Measurements from ENCODE around the gene CCDC93. TPM values are rescaled to one million over a fixed set of nuclear protein-coding genes. Genes with fewer than 3 reads are reported as not detected.

The CCDC93 gene
- total and polyA plus RNA-seq, 10 of the 15 experiments (the other 5 are each of a cell fraction or from before 2014, with no cell fraction given): 3.6 to 27.2 (median 13.5) TPM

- intact Hi-C loops (cut with micrococcal nuclease; ENCODE audit: unreplicated experiment): no loop called here
- Histone ChIP-seq H3K27ac (ENCODE audit: control insufficient read depth, insufficient read depth) (no peak overlapping the region), H3K36me3 (ENCODE audit: control insufficient read depth in 2 of 2, insufficient read depth in 2 of 2, low read length in 1 of 2) (peaks cover 7 to 27% of the 10 kb centered on the region in 2 experiments), H3K9ac (ENCODE audit: control insufficient read depth, insufficient read depth, low read length) (no peak overlapping the region), H3K79me2 (ENCODE audit: control insufficient read depth, insufficient read depth, low read length) (no peaks in the 10 kb centered on the region), H3K4me3 (no peak overlapping the region), H3K9me3 (replicated peaks; ENCODE audit: control insufficient read depth, insufficient read depth, low read length) (no peaks in the 10 kb centered on the region), H3K4me2 (ENCODE audit: control insufficient read depth, insufficient read depth) (no peak overlapping the region), H3K4me1 (ENCODE audit: control insufficient read depth, insufficient read depth, low read length) (no peaks in the 10 kb centered on the region), H4K20me1 (ENCODE audit: control insufficient read depth, insufficient read depth) (no peaks in the 10 kb centered on the region), H3K27me3 (replicated peaks in 1 of 2; ENCODE audit: control insufficient read depth in 2 of 2, insufficient read depth in 2 of 2, low read length in 1 of 2) (no peaks in the 10 kb centered on the region), H2AFZ (ENCODE audit: control insufficient read depth, low read depth, low read length) (no peak overlapping the region)
- ATAC-seq: no peak
- in situ Hi-C loops (cut with MboI): no loop called here
- TF ChIP-seq RB1 (IDR thresholded peaks at IDR 0.05; ENCODE audit: borderline replicate concordance): no peak
- no peak for TF ChIP-seq SREBF1 (IDR thresholded peaks at IDR 0.05; ENCODE audit: low read length)
- 83% methylated on average over 6 of the region's 6 CpGs for WGBS (ENCODE audit: insufficient coverage, insufficient replicate concordance, low lambda C conversion rate, missing lambda C conversion rate)
- ChIA-PET SMC1A (ENCODE audit: uncharacterized antibody, unreplicated experiment) (no interaction called here), POLR2A (no interaction called here), CTCF (interaction anchor here (0.8 to 4.0 kb wide), 2 partner anchors 31 to 244 kb away, joined by 4 to 19 read pairs; no protein-coding TSS in a partner anchor), RAD21 (ENCODE audit: unreplicated experiment) (no interaction called here)
- no peak for FAIRE-seq
- DNase-seq (ENCODE audit: low read depth, low spot score): no peak
- no TSS peak for BruUV-seq (replicated peaks)
Observed at GRCh38 chr2:117972476-117973123, 41.3 kb downstream of the CCDC93 start.

- H3K27me3 ChIP-seq (replicated peaks in 1 of 2; ENCODE audit: control insufficient read depth in 2 of 2, insufficient read depth in 2 of 2, low read length in 1 of 2): no peaks in the 10 kb centered on the region
- no TSS peak for BruUV-seq (replicated peaks)
- WGBS (ENCODE audit: insufficient coverage, insufficient replicate concordance, low lambda C conversion rate, missing lambda C conversion rate): 97% methylated on average over 2 of the region's 2 CpGs
- H3K4me2 ChIP-seq (ENCODE audit: control insufficient read depth, insufficient read depth): no peak overlapping the region
- intact Hi-C loops (cut with micrococcal nuclease; ENCODE audit: unreplicated experiment): no loop called here
- DNase-seq (ENCODE audit: low read depth, low spot score) (no peak), ATAC-seq (no peak), FAIRE-seq (no peak)
- H3K36me3 ChIP-seq (ENCODE audit: control insufficient read depth in 2 of 2, insufficient read depth in 2 of 2, low read length in 1 of 2): peaks cover 1 to 15% of the 10 kb centered on the region in 2 experiments
- H3K27ac ChIP-seq (ENCODE audit: control insufficient read depth, insufficient read depth): no peak overlapping the region
- no peak overlapping the region for H2AFZ ChIP-seq (ENCODE audit: control insufficient read depth, low read depth, low read length)
- no peaks in the 10 kb centered on the region for H4K20me1 ChIP-seq (ENCODE audit: control insufficient read depth, insufficient read depth)
- no peak overlapping the region for H3K9ac ChIP-seq (ENCODE audit: control insufficient read depth, insufficient read depth, low read length)
- ChIA-PET RAD21 (ENCODE audit: unreplicated experiment) (interaction anchor here (1.9 kb wide), 1 partner anchor 34 kb away, joined by 8 read pairs; no protein-coding TSS in a partner anchor), SMC1A (ENCODE audit: uncharacterized antibody, unreplicated experiment) (interaction anchor here (0.9 to 1.2 kb wide), 2 partner anchors 8 to 34 kb away, joined by 4 read pairs; no protein-coding TSS in a partner anchor), POLR2A (no interaction called here), CTCF (interaction anchor here (0.7 to 4.0 kb wide), 4 partner anchors 9 to 53 kb away, joined by 3 to 19 read pairs (median 10); no protein-coding TSS in a partner anchor)
- in situ Hi-C loops (cut with MboI): no loop called here
- TF ChIP-seq SREBF1 (IDR thresholded peaks at IDR 0.05; ENCODE audit: low read length): no peak
- no peak for TF ChIP-seq PBX3 (IDR thresholded peaks at IDR 0.05; ENCODE audit: insufficient replicate concordance, low read depth, low read length)
- no peak for TF ChIP-seq JUND (IDR thresholded peaks at IDR 0.05; ENCODE audit: low read depth, low read length)
- no peak for TF ChIP-seq CBX3 (IDR thresholded peaks at IDR 0.05; ENCODE audit: borderline replicate concordance, low read depth)
- no peak for TF ChIP-seq MAX (IDR thresholded peaks at IDR 0.05; ENCODE audit: low read depth, low read length)
- H3K4me1 ChIP-seq (ENCODE audit: control insufficient read depth, insufficient read depth, low read length): no peaks in the 10 kb centered on the region
- no peaks in the 10 kb centered on the region for H3K79me2 ChIP-seq (ENCODE audit: control insufficient read depth, insufficient read depth, low read length)
- H3K9me3 ChIP-seq (replicated peaks; ENCODE audit: control insufficient read depth, insufficient read depth, low read length): no peaks in the 10 kb centered on the region
- H3K4me3 ChIP-seq: no peak overlapping the region
Observed at GRCh38 chr2:117968722-117969121, 45.1 kb downstream of the CCDC93 start.

Measured in GM12878 (cell line).